ENCODE data around the gene DDAH2. TPM values are rescaled to one million over a fixed set of nuclear protein-coding genes. Genes with fewer than 3 reads are reported as not detected.

DDAH2 gene
- total RNA-seq, 1 donor from 2014 or later = 150 TPM

DNA sequence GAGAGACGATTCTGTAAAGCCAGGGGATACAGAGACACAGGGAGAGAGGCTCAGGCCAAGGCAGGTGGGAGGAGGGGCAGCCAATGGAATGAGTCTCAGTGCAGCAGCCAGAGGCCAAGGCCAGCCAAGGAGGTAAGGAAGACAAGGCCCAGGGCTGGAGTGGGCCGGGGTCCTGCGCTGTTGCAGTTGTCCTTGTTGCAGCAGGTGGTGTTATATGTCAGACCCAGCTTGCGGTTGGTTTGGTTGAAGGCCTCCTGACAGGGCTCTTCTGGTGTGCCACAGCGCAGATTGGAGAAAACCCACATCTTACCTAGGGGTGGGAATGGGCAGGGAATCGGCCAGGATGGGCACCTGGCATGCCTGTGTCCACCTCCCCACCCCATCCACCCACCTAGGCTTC lies 10.1 kb downstream of the DDAH2 start:
- DNase-seq (ENCODE audit: low spot score in 2 of 2) = no peak
- H3K4me1 ChIP-seq = no peaks in the 10 kb centered on the region
- peaks cover 0 to 3% of the 10 kb centered on the region in 2 donors for H3K36me3 ChIP-seq
- TF ChIP-seq, protein P1, sequence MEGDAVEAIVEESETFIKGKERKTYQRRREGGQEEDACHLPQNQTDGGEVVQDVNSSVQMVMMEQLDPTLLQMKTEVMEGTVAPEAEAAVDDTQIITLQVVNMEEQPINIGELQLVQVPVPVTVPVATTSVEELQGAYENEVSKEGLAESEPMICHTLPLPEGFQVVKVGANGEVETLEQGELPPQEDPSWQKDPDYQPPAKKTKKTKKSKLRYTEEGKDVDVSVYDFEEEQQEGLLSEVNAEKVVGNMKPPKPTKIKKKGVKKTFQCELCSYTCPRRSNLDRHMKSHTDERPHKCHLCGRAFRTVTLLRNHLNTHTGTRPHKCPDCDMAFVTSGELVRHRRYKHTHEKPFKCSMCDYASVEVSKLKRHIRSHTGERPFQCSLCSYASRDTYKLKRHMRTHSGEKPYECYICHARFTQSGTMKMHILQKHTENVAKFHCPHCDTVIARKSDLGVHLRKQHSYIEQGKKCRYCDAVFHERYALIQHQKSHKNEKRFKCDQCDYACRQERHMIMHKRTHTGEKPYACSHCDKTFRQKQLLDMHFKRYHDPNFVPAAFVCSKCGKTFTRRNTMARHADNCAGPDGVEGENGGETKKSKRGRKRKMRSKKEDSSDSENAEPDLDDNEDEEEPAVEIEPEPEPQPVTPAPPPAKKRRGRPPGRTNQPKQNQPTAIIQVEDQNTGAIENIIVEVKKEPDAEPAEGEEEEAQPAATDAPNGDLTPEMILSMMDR (IDR thresholded peaks at IDR 0.05) = no peak
- no peak overlapping the region for H3K27ac ChIP-seq
- H3K9me3 ChIP-seq = no peaks in the 10 kb centered on the region
- H3K27me3 ChIP-seq = no peaks in the 10 kb centered on the region
- intact Hi-C loops (cut with DNase I) = no loop called here
- no peak overlapping the region for H3K4me3 ChIP-seq

DNA sequence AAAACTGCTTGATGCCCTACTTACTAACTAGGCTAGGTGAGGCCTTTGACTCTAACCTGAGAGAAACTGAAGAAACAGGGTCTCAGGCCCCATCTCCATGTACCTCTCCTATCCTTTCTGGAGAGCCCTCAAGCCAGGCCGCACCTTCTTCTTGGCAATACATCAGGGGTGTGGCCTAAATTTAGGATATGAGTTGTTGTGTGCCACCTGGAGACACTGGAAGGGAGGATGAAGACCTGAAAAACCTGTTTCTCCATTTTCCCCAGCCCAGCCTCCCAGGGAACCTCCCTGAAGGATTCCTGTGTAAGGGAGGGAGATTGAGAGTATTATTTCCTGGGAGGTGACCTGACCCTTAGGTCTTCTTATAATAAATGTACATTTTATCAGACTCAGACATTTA lies 10.8 kb downstream of the DDAH2 start:
- Histone ChIP-seq H3K27me3 (no peaks in the 10 kb centered on the region), H3K36me3 (no peaks in the 10 kb centered on the region), H3K4me3 (no peak overlapping the region), H3K4me1 (no peaks in the 10 kb centered on the region), H3K27ac (no peak overlapping the region), H3K9me3 (no peaks in the 10 kb centered on the region)
- intact Hi-C loops (cut with DNase I) = no loop called here
- TF ChIP-seq, protein P1 (IDR thresholded peaks at IDR 0.05) = no peak
- no peak for DNase-seq (ENCODE audit: low spot score in 2 of 2)

DNA sequence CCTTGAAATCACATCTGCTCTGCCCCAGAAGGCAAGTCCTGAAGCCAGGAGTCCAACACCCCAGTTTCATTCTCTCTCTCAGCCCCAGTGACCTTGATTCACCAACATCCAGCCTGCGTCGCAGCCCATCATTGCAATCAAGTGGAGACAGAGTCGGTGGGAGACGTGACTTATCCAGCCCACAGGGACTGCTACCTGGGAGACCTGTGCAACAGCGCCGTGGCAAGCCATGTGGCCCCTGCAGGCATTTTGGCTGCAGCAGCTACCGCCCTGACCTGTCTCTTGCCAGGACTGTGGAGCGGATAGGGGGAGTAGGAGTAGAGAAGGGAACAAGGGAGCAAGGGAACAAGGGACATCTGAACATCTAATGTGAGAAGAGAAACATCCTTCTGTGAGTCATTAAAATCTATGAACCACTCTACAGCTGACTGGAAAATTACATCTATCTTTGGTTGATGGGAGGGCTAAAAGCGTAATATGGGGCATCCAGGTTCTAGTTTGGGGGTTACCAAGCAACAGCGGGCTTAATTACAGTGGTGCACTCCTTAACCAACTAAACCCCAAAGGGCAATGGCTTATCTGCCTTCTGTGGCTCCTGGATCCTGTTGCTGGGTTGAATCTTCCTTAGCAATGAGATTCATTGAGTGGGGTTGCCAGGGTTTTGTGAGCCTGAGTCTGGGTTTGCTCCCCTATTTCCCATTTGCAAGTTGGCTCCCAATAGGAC lies 11.4 kb downstream of the DDAH2 start:
- Histone ChIP-seq H3K27me3 (no peaks in the 10 kb centered on the region), H3K27ac (no peak overlapping the region), H3K4me3 (no peak overlapping the region), H3K4me1 (no peaks in the 10 kb centered on the region), H3K9me3 (no peaks in the 10 kb centered on the region), H3K36me3 (no peaks in the 10 kb centered on the region)
- DNase-seq (ENCODE audit: low spot score in 2 of 2) = no peak
- intact Hi-C loops (cut with DNase I) = no loop called here
- TF ChIP-seq, protein P1 (IDR thresholded peaks at IDR 0.05) = no peak

DNA sequence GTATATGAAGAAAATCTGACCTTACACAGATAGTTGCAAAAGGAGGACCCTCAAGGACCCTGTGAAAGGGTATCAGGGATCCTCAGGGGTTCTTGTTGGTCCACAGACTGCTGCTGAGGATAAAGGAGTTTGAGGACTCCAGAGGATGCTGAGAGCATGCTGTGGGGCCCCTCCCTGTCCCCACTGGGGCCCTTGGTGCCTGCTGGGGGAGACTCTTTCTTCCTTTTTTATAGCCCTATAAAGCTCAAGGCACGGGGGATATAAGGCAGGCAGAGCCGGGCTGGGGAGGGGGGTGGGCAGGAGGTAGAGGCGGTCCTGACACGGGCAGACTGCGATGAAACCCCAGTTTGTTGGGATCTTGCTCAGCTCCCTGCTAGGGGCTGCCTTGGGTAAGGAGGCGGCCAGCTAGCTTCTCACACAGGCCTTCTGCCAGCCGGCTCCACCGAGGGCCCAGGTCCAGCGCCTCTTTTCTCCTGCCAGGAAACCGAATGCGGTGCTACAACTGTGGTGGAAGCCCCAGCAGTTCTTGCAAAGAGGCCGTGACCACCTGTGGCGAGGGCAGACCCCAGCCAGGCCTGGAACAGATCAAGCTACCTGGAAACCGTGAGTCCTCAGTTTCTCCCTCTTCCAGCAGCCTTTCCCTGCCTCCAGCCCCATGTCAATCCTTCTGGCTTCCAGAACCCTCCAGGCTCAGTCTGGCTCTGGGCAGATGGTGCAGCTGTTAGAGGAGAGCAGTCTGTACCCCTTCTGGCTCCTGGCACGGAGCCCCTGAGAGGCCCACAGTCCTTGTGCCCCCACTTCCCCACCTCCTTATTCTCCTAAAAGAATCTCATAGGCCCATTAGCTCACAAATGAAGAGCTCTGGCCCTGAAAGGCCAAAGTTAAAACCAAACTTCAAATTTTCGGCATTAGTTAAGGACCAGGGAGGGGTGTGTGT lies 13.8 kb downstream of the DDAH2 start, which contains the start of gene LY6G6D:
Gene LY6G6D (plus strand): TSS at position 327 of the 937 bp plus-strand sequence. CDS start 8 bp downstream, at position 335.
- H3K9me3 ChIP-seq = no peaks in the 10 kb centered on the region
- intact Hi-C loops (cut with DNase I) = no loop called here
- no peaks in the 10 kb centered on the region for H3K4me1 ChIP-seq
- no peaks in the 10 kb centered on the region for H3K27me3 ChIP-seq
- no peaks in the 10 kb centered on the region for H3K36me3 ChIP-seq
- TF ChIP-seq, protein P1 (IDR thresholded peaks at IDR 0.05) = no peak
- DNase-seq (ENCODE audit: low spot score in 2 of 2) = no peak
- no peak within 1 kb of the TSS for H3K27ac ChIP-seq
- no peak within 1 kb of the TSS for H3K4me3 ChIP-seq

DNA sequence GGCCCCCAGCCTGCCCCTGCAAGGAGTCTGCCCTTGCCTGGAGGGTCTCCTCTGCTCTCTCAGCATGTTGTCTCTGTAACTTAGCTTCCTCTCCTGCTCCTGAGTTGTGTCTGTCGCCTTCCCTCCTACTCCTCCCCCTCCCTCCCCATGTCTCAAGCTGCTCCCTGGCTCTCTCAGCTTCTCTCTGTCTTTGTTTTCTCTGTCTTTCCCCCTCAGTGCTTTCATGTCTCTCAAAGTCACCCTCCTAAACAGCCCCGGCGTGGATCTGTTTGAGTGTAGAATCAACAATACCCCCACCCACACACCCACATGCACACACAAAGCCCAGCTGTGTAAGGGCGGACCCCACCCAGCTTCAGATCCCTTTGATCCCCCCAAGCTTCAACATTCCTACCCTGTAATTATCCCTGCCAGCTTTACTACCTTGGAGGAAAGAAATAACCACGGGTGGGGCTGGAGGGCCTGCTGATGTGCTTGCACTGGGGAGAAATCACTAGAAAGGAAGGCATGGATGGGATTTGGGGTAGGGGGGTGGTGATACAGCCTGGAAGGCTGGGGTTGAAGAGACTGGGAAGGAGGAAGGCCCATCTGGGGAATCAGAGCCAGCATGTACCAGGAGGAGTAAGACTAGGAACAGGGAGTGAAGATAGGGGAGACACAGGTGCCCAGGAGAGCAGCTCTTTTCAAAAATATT lies 15.0 kb downstream of the DDAH2 start:
- Histone ChIP-seq H3K27me3 (no peaks in the 10 kb centered on the region), H3K9me3 (no peaks in the 10 kb centered on the region), H3K27ac (no peak overlapping the region), H3K36me3 (no peaks in the 10 kb centered on the region), H3K4me3 (no peak overlapping the region), H3K4me1 (no peaks in the 10 kb centered on the region)
- DNase-seq (ENCODE audit: low spot score in 2 of 2) = no peak
- TF ChIP-seq, protein P1 (IDR thresholded peaks at IDR 0.05) = no peak
- intact Hi-C loops (cut with DNase I) = no loop called here
